ENCODE measurements around the gene ADAP2. TPM values are rescaled to one million over a fixed set of nuclear protein-coding genes. Genes with fewer than 3 reads are reported as not detected.

Gene ADAP2
- total RNA-seq, 1 experiment from 2014 or later, result 1.2 TPM

- TF ChIP-seq GTF2I (CRISPR knock-in tag; conservative IDR thresholded peaks at IDR 0.05), result no peak
- TF ChIP-seq, protein P1, sequence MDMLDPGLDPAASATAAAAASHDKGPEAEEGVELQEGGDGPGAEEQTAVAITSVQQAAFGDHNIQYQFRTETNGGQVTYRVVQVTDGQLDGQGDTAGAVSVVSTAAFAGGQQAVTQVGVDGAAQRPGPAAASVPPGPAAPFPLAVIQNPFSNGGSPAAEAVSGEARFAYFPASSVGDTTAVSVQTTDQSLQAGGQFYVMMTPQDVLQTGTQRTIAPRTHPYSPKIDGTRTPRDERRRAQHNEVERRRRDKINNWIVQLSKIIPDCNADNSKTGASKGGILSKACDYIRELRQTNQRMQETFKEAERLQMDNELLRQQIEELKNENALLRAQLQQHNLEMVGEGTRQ (CRISPR knock-in tag; IDR thresholded peaks at IDR 0.05), result peak; percentile 30; the same call in 1 of the 2 replicates
- TF ChIP-seq HMGA2 (CRISPR knock-in tag; IDR thresholded peaks at IDR 0.05), result no peak
- TF ChIP-seq AFF4 (CRISPR knock-in tag; IDR thresholded peaks at IDR 0.05; ENCODE audit: borderline replicate concordance), result peak; percentile 58; the same call in 1 of the 2 replicates
- peak; percentile 74 for TF ChIP-seq SMAD3 (CRISPR knock-in tag; IDR thresholded peaks at IDR 0.05; ENCODE audit: borderline replicate concordance)
- TF ChIP-seq E2F5 (CRISPR knock-in tag; IDR thresholded peaks at IDR 0.05), result peak; percentile 66; the same call in 1 of the 2 replicates
- no peak for TF ChIP-seq NR1H2 (CRISPR knock-in tag; IDR thresholded peaks at IDR 0.05)
- TF ChIP-seq ZNF425 (CRISPR knock-in tag; conservative IDR thresholded peaks at IDR 0.05), result no peak
- TF ChIP-seq ZNF138 (CRISPR knock-in tag; conservative IDR thresholded peaks at IDR 0.05), result 0 out of 2 replicates have a peak, but pooled peaks have one; percentile 44
- TF ChIP-seq MAX (CRISPR knock-in tag; IDR thresholded peaks at IDR 0.05), result peak; percentile 82
- TF ChIP-seq RELA (CRISPR knock-in tag; IDR thresholded peaks at IDR 0.05; ENCODE audit: borderline replicate concordance), result no peak
- 0 out of 2 replicates have a peak, but pooled peaks have one; percentile 42 for TF ChIP-seq NR2C2 (CRISPR knock-in tag; IDR thresholded peaks at IDR 0.05)
- TF ChIP-seq, protein P2, sequence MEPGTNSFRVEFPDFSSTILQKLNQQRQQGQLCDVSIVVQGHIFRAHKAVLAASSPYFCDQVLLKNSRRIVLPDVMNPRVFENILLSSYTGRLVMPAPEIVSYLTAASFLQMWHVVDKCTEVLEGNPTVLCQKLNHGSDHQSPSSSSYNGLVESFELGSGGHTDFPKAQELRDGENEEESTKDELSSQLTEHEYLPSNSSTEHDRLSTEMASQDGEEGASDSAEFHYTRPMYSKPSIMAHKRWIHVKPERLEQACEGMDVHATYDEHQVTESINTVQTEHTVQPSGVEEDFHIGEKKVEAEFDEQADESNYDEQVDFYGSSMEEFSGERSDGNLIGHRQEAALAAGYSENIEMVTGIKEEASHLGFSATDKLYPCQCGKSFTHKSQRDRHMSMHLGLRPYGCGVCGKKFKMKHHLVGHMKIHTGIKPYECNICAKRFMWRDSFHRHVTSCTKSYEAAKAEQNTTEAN (CRISPR knock-in tag; IDR thresholded peaks at IDR 0.05), result peak; percentile 79; the same call in 1 of the 2 replicates
- TF ChIP-seq ZNF232 (CRISPR knock-in tag; IDR thresholded peaks at IDR 0.05), result peak; percentile 72
- TF ChIP-seq, protein P3, sequence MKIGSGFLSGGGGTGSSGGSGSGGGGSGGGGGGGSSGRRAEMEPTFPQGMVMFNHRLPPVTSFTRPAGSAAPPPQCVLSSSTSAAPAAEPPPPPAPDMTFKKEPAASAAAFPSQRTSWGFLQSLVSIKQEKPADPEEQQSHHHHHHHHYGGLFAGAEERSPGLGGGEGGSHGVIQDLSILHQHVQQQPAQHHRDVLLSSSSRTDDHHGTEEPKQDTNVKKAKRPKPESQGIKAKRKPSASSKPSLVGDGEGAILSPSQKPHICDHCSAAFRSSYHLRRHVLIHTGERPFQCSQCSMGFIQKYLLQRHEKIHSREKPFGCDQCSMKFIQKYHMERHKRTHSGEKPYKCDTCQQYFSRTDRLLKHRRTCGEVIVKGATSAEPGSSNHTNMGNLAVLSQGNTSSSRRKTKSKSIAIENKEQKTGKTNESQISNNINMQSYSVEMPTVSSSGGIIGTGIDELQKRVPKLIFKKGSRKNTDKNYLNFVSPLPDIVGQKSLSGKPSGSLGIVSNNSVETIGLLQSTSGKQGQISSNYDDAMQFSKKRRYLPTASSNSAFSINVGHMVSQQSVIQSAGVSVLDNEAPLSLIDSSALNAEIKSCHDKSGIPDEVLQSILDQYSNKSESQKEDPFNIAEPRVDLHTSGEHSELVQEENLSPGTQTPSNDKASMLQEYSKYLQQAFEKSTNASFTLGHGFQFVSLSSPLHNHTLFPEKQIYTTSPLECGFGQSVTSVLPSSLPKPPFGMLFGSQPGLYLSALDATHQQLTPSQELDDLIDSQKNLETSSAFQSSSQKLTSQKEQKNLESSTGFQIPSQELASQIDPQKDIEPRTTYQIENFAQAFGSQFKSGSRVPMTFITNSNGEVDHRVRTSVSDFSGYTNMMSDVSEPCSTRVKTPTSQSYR (CRISPR knock-in tag; IDR thresholded peaks at IDR 0.05), result peak; percentile 87; the same call in 1 of the 2 replicates
- no peak for TF ChIP-seq TEAD4 (CRISPR knock-in tag; IDR thresholded peaks at IDR 0.05)
- TF ChIP-seq ZNF671 (CRISPR knock-in tag; IDR thresholded peaks at IDR 0.05), result no peak
- no peak for TF ChIP-seq NR3C1 (CRISPR knock-in tag; conservative IDR thresholded peaks at IDR 0.05; ENCODE audit: low read depth)
- TF ChIP-seq CREB1 (CRISPR knock-in tag; IDR thresholded peaks at IDR 0.05), result no peak; the same call in 1 of the 2 replicates
- no peak for TF ChIP-seq AR (CRISPR knock-in tag; IDR thresholded peaks at IDR 0.05)
- TF ChIP-seq ZNF317 (CRISPR knock-in tag; IDR thresholded peaks at IDR 0.05; ENCODE audit: borderline replicate concordance, low read depth), result no peak; the same call in 1 of the 2 replicates
- TF ChIP-seq OVOL2 (CRISPR knock-in tag; IDR thresholded peaks at IDR 0.05; ENCODE audit: borderline replicate concordance), result no peak
Measured at GRCh38 chr17:30906101-30906911, 15.4 kb upstream of the ADAP2 start, which contains the start of gene TEFM (continued).

Data from WTC11 (cell line).